ENCODE measurements around the gene NAE1.
"Not testable (repeated sequence)": the region's sequence is repeated elsewhere in the genome, so short reads cannot be mapped to it uniquely, and the experiment has no call there.

NAE1 gene

GRCh38 chr16:66800856-66801255, 29.9 kb downstream of the NAE1 start:
- no peak for DNase-seq

- DNase-seq: no peak
Observed at GRCh38 chr16:66798161-66798560, 32.6 kb downstream of the NAE1 start.

GRCh38 chr16:66793984-66794383, 36.8 kb downstream of the NAE1 start:
- not testable (repeated sequence) for DNase-seq

- DNase-seq: no peak
Observed at GRCh38 chr16:66790130-66790733, 40.5 kb downstream of the NAE1 start.

- no peak for DNase-seq
Observed at GRCh38 chr16:66787427-66787826, 43.3 kb downstream of the NAE1 start.

GRCh38 chr16:66786551-66786950, 44.2 kb downstream of the NAE1 start:
- no peak for DNase-seq

- no peak for DNase-seq
Observed at GRCh38 chr16:66776457-66776856, 54.3 kb downstream of the NAE1 start.

GRCh38 chr16:66774981-66775380, 55.8 kb downstream of the NAE1 start:
- DNase-seq: no peak

- no peak for DNase-seq
Observed at GRCh38 chr16:66758086-66758485, 72.7 kb downstream of the NAE1 start.

- DNase-seq: no peak
Observed at GRCh38 chr16:66754819-66755218, 76.0 kb downstream of the NAE1 start.

GRCh38 chr16:66754211-66754610, 76.6 kb downstream of the NAE1 start:
- DNase-seq: no peak

GRCh38 chr16:66752958-66753357, 77.8 kb downstream of the NAE1 start:
- DNase-seq: no peak

Data from NCI-H1694 treated with DMSO at 0.1 percent for 48 hours (cell line).